Germinal center (tissue), 1 donor: ENCODE results near the gene LDB2.

Experiments
- DNase-seq: peaks from one replicate; pipeline ENCODE4 v3.0.0; 2012; ENCODE audit warnings: mixed read lengths, low spot score

Gene LDB2

GRCh38 chr4:16757080-16757521 is 141.3 kb downstream of the LDB2 start:
- DNase-seq: no peak

- DNase-seq: no peak
Measured at GRCh38 chr4:16754104-16754503, 144.3 kb downstream of the LDB2 start.

- DNase-seq: no peak
Measured at GRCh38 chr4:16752150-16752549, 146.3 kb downstream of the LDB2 start.

GRCh38 chr4:16750882-16751642 is 147.4 kb downstream of the LDB2 start:
- DNase-seq: no peak

- no peak for DNase-seq
Measured at GRCh38 chr4:16750216-16750615, 148.2 kb downstream of the LDB2 start.

- no peak for DNase-seq
Measured at GRCh38 chr4:16745887-16746286, 152.6 kb downstream of the LDB2 start.

- no peak for DNase-seq
Measured at GRCh38 chr4:16745009-16745635, 153.3 kb downstream of the LDB2 start.

- no peak for DNase-seq
Measured at GRCh38 chr4:16741287-16741686, 157.2 kb downstream of the LDB2 start.

GRCh38 chr4:16739997-16740624 is 158.3 kb downstream of the LDB2 start:
- DNase-seq: no peak

- DNase-seq: no peak
Measured at GRCh38 chr4:16738558-16738957, 159.9 kb downstream of the LDB2 start.

- DNase-seq: no peak
Measured at GRCh38 chr4:16733509-16733908, 164.9 kb downstream of the LDB2 start.

- no peak for DNase-seq
Measured at GRCh38 chr4:16732741-16733140, 165.7 kb downstream of the LDB2 start.

- no peak for DNase-seq
Measured at GRCh38 chr4:16731776-16732380, 166.6 kb downstream of the LDB2 start.

GRCh38 chr4:16730522-16731205 is 167.8 kb downstream of the LDB2 start:
- DNase-seq: no peak

- no peak for DNase-seq
Measured at GRCh38 chr4:16729336-16729735, 169.1 kb downstream of the LDB2 start.

GRCh38 chr4:16728849-16729248 is 169.6 kb downstream of the LDB2 start:
- DNase-seq: no peak

GRCh38 chr4:16728111-16728510 is 170.3 kb downstream of the LDB2 start:
- DNase-seq: no peak

GRCh38 chr4:16727218-16727617 is 171.2 kb downstream of the LDB2 start:
- DNase-seq: no peak

- no peak for DNase-seq
Measured at GRCh38 chr4:16726368-16727050, 171.9 kb downstream of the LDB2 start.

GRCh38 chr4:16725252-16725651 is 173.2 kb downstream of the LDB2 start:
- DNase-seq: no peak

- no peak for DNase-seq
Measured at GRCh38 chr4:16722416-16722815, 176.0 kb downstream of the LDB2 start.
